Measurements from ENCODE around the gene IL4R. TPM values are rescaled to one million over a fixed set of nuclear protein-coding genes. Genes with fewer than 3 reads are reported as not detected.

IL4R gene
- total and polyA plus RNA-seq, 10 of the 15 experiments (the other 5 are each of a cell fraction or from before 2014, with no cell fraction given) = 2.6 to 70.4 (median 36.6) TPM

DNA sequence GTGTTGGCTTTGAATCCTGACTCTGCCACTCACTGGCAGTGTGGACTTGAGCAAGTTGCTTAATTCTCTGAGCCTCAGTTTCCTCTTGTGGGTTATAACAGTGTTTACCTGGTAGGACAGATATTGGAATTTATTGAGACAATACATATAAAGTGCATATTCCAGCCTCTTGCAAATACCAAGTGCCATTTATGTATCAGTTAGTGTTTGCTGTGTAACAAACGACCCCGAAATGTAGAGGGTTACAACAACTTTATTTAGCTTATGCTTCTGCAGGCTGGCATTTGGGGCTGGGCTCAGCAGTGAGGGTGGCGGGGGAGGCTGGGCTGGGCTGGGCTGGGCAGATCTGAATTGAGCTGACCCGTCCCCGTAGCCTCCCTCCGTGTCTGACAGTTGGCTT lies 45.8 kb downstream of the IL4R start:
- Histone ChIP-seq H3K36me3 (ENCODE audit: control insufficient read depth in 2 of 2, insufficient read depth in 2 of 2, low read length in 1 of 2) (peaks cover under 1 to 40% of the 10 kb centered on the region in 2 experiments; a peak in 3 of 4 replicates), H3K27ac (ENCODE audit: control insufficient read depth, insufficient read depth) (no peak overlapping the region), H3K4me2 (ENCODE audit: control insufficient read depth, insufficient read depth) (no peak overlapping the region), H3K27me3 (replicated peaks in 1 of 2; ENCODE audit: control insufficient read depth in 2 of 2, insufficient read depth in 2 of 2, low read length in 1 of 2) (no peaks in the 10 kb centered on the region), H3K9me3 (replicated peaks; ENCODE audit: control insufficient read depth, insufficient read depth, low read length) (no peaks in the 10 kb centered on the region), H3K79me2 (ENCODE audit: control insufficient read depth, insufficient read depth, low read length) (no peaks in the 10 kb centered on the region), H3K4me1 (ENCODE audit: control insufficient read depth, insufficient read depth, low read length) (0 out of 2 replicates have a peak, but pooled peaks cover 6% of the 10 kb centered on the region), H3K9ac (ENCODE audit: control insufficient read depth, insufficient read depth, low read length) (no peak overlapping the region), H4K20me1 (ENCODE audit: control insufficient read depth, insufficient read depth) (no peaks in the 10 kb centered on the region), H2AFZ (ENCODE audit: control insufficient read depth, low read depth, low read length) (no peak overlapping the region), H3K4me3 (no peak overlapping the region)
- TF ChIP-seq RCOR1 (conservative IDR thresholded peaks at IDR 0.05; ENCODE audit: low read depth, low read length) = no peak
- TF ChIP-seq CHD2 (IDR thresholded peaks at IDR 0.05; ENCODE audit: borderline replicate concordance, low read depth, low read length) = no peak
- no peak for TF ChIP-seq CHD4 (IDR thresholded peaks at IDR 0.05)
- TF ChIP-seq ZBED1 (IDR thresholded peaks at IDR 0.05; ENCODE audit: borderline replicate concordance) = no peak
- TF ChIP-seq TCF12 (IDR thresholded peaks at IDR 0.05; ENCODE audit: low read depth, low read length) = no peak
- no peak for TF ChIP-seq PML (IDR thresholded peaks at IDR 0.05; ENCODE audit: low read length)
- TF ChIP-seq HDGF (IDR thresholded peaks at IDR 0.05) = no peak
- TF ChIP-seq, protein P1, sequence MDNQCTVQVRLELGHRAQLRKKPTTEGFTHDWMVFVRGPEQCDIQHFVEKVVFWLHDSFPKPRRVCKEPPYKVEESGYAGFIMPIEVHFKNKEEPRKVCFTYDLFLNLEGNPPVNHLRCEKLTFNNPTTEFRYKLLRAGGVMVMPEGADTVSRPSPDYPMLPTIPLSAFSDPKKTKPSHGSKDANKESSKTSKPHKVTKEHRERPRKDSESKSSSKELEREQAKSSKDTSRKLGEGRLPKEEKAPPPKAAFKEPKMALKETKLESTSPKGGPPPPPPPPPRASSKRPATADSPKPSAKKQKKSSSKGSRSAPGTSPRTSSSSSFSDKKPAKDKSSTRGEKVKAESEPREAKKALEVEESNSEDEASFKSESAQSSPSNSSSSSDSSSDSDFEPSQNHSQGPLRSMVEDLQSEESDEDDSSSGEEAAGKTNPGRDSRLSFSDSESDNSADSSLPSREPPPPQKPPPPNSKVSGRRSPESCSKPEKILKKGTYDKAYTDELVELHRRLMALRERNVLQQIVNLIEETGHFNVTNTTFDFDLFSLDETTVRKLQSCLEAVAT (IDR thresholded peaks at IDR 0.05) = no peak
- TF ChIP-seq BACH1 (IDR thresholded peaks at IDR 0.05; ENCODE audit: borderline replicate concordance) = no peak
- TF ChIP-seq, protein P2, sequence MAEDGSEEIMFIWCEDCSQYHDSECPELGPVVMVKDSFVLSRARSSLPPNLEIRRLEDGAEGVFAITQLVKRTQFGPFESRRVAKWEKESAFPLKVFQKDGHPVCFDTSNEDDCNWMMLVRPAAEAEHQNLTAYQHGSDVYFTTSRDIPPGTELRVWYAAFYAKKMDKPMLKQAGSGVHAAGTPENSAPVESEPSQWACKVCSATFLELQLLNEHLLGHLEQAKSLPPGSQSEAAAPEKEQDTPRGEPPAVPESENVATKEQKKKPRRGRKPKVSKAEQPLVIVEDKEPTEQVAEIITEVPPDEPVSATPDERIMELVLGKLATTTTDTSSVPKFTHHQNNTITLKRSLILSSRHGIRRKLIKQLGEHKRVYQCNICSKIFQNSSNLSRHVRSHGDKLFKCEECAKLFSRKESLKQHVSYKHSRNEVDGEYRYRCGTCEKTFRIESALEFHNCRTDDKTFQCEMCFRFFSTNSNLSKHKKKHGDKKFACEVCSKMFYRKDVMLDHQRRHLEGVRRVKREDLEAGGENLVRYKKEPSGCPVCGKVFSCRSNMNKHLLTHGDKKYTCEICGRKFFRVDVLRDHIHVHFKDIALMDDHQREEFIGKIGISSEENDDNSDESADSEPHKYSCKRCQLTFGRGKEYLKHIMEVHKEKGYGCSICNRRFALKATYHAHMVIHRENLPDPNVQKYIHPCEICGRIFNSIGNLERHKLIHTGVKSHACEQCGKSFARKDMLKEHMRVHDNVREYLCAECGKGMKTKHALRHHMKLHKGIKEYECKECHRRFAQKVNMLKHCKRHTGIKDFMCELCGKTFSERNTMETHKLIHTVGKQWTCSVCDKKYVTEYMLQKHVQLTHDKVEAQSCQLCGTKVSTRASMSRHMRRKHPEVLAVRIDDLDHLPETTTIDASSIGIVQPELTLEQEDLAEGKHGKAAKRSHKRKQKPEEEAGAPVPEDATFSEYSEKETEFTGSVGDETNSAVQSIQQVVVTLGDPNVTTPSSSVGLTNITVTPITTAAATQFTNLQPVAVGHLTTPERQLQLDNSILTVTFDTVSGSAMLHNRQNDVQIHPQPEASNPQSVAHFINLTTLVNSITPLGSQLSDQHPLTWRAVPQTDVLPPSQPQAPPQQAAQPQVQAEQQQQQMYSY (CRISPR knock-in tag; IDR thresholded peaks at IDR 0.05) = no peak
- TF ChIP-seq BHLHE40 (IDR thresholded peaks at IDR 0.05; ENCODE audit: borderline replicate concordance in 1 of 2, low read depth in 2 of 2, low read length in 1 of 2) = no peak
- no peak for TF ChIP-seq TCF3 (IDR thresholded peaks at IDR 0.05; ENCODE audit: borderline replicate concordance, insufficient read depth, low read depth, low read length)
- no peak for TF ChIP-seq CUX1 (IDR thresholded peaks at IDR 0.05; ENCODE audit: insufficient replicate concordance, low read depth, low read length)
- SMC1A ChIA-PET (ENCODE audit: uncharacterized antibody, unreplicated experiment) = interaction anchor here (1.1 kb wide), 1 partner anchor 15 kb away, joined by 4 read pairs; no protein-coding TSS in a partner anchor
- CTCF ChIA-PET = interaction anchor here (3.6 kb wide), 1 partner anchor 125 kb away, joined by 17 read pairs; no protein-coding TSS in a partner anchor
- RAD21 ChIA-PET (ENCODE audit: unreplicated experiment) = no interaction called here
- no peak for ATAC-seq
- WGBS (ENCODE audit: insufficient coverage, insufficient replicate concordance, low lambda C conversion rate, missing lambda C conversion rate) = 69% methylated on average over 3 of the region's 6 CpGs
- POLR2A ChIA-PET = no interaction called here
- FAIRE-seq = no peak
- no TSS peak for BruUV-seq (replicated peaks)
- in situ Hi-C loops (cut with MboI) = loop anchor here (25.0 kb wide), 1 partner anchor 1522 kb away; no protein-coding TSS in a partner anchor
- no peak for DNase-seq (ENCODE audit: low read depth, low spot score)
- intact Hi-C loops (cut with micrococcal nuclease; ENCODE audit: unreplicated experiment) = no loop called here
